ENCODE data around the gene EEF1AKMT4. TPM values are rescaled to one million over a fixed set of nuclear protein-coding genes. Genes with fewer than 3 reads are reported as not detected.

The EEF1AKMT4 gene
- total RNA-seq, 3 donors from 2014 or later = 2.8 to 5.0 (median 3.2) TPM

GRCh38 chr3:184258926-184259325, 9.5 kb downstream of the EEF1AKMT4 start:
- DNase-seq (no peak), ATAC-seq (no peak)
- peaks cover 23% of the 10 kb centered on the region for H3K4me1 ChIP-seq (ENCODE audit: low read depth)
- H3K9me3 ChIP-seq = no peaks in the 10 kb centered on the region
- no peak overlapping the region for H3K4me3 ChIP-seq
- H3K36me3 ChIP-seq (ENCODE audit: low read depth) = no peaks in the 10 kb centered on the region
- no peak for TF ChIP-seq CTCF (IDR thresholded peaks at IDR 0.05)
- intact Hi-C loops (cut with DNase I, micrococcal nuclease) = loop anchor here in 1 of 2 donors (10.0 kb wide), 1 partner anchor 364 kb away; no protein-coding TSS in a partner anchor

- intact Hi-C loops (cut with DNase I, micrococcal nuclease) = loop anchor here in 1 of 2 donors (10.0 kb wide), 1 partner anchor 365 kb away; no protein-coding TSS in a partner anchor
- Histone ChIP-seq H3K4me1 (ENCODE audit: low read depth) (peaks cover 23% of the 10 kb centered on the region), H3K9me3 (no peaks in the 10 kb centered on the region), H3K4me3 (no peak overlapping the region), H3K36me3 (ENCODE audit: low read depth) (no peaks in the 10 kb centered on the region)
- ATAC-seq (no peak), DNase-seq (no peak)
- no peak for TF ChIP-seq CTCF (IDR thresholded peaks at IDR 0.05)
Observed at GRCh38 chr3:184259396-184259877, 10.0 kb downstream of the EEF1AKMT4 start.

- Histone ChIP-seq H3K36me3 (ENCODE audit: low read depth) (no peaks in the 10 kb centered on the region), H3K4me1 (ENCODE audit: low read depth) (peaks cover 23% of the 10 kb centered on the region), H3K4me3 (no peak overlapping the region), H3K9me3 (no peaks in the 10 kb centered on the region)
- ATAC-seq = peak; percentile 75
- DNase-seq = peak in 2 of 3 donors; percentile 54 to 61
- intact Hi-C loops (cut with DNase I, micrococcal nuclease) = loop anchor here in 1 of 2 donors (10.0 kb wide), 1 partner anchor 365 kb away; no protein-coding TSS in a partner anchor
- no peak for TF ChIP-seq CTCF (IDR thresholded peaks at IDR 0.05)
Observed at GRCh38 chr3:184259878-184260723, 10.6 kb downstream of the EEF1AKMT4 start.

- Histone ChIP-seq H3K4me3 (no peak overlapping the region), H3K9me3 (no peaks in the 10 kb centered on the region), H3K36me3 (ENCODE audit: low read depth) (no peaks in the 10 kb centered on the region), H3K4me1 (ENCODE audit: low read depth) (peaks cover 23% of the 10 kb centered on the region)
- intact Hi-C loops (cut with DNase I, micrococcal nuclease) = no loop called here
- TF ChIP-seq CTCF (IDR thresholded peaks at IDR 0.05) = no peak
- no peak for DNase-seq
- no peak for ATAC-seq
Observed at GRCh38 chr3:184260724-184261269, 11.3 kb downstream of the EEF1AKMT4 start.

- Histone ChIP-seq H3K9me3 (no peaks in the 10 kb centered on the region), H3K4me3 (no peak within 1 kb of the TSS), H3K4me1 (ENCODE audit: low read depth) (peaks cover 23% of the 10 kb centered on the region), H3K36me3 (ENCODE audit: low read depth) (no peaks in the 10 kb centered on the region)
- DNase-seq = peak in 2 of 3 donors; percentile 47 to 70
- peak; percentile 77 for ATAC-seq
- TF ChIP-seq CTCF (IDR thresholded peaks at IDR 0.05) = no peak
- intact Hi-C loops (cut with DNase I, micrococcal nuclease) = no loop called here
Observed at GRCh38 chr3:184261270-184261853, 11.9 kb downstream of the EEF1AKMT4 start, which contains the start of gene CAMK2N2. TSS of gene CAMK2N2 (minus strand) at chr3:184261553. CDS start at chr3:184261285, 268 bp downstream.

Data from mucosa of descending colon (tissue), 3 donors.